Spleen (tissue), 11 donors: ENCODE results near the gene PTS. TPM values are rescaled to one million over a fixed set of nuclear protein-coding genes. Genes with fewer than 3 reads are reported as not detected.

ENCODE experiments used
- DNase-seq: peaks from one replicate; pipeline ENCODE4 v3.0.0-alpha.2; 2020
- H3K27ac ChIP-seq, 8 donors: fragments of 200-600 bp; sonication (generic) in 7 of 8; 1 replicate in 4 of 8; 2 replicates in 4 of 8; pipeline versions ENCODE4 v1.5.0 to v1.8.0; 2016 to 2021; ENCODE audit warnings: inconsistent platforms in 4 of 8, mild to moderate bottlenecking in 4 of 8, moderate library complexity in 1 of 8
- H3K27me3 ChIP-seq, 7 donors: fragments of 200-600 bp; sonication (generic) in 6 of 7; replicated peaks in 1 of 7; 1 replicate in 4 of 7; 2 replicates in 3 of 7; pipeline versions ENCODE4 v1.5.0 to v1.8.0; 2016 to 2021; ENCODE audit warnings: inconsistent platforms in 3 of 7, mild to moderate bottlenecking in 1 of 7
- H3K36me3 ChIP-seq, 6 donors: fragments of 200-600 bp; sonication (generic) in 5 of 6; 1 replicate in 4 of 6; 2 replicates in 2 of 6; pipeline versions ENCODE4 v1.5.0 to v1.8.0; 2016 to 2021; ENCODE audit warnings: inconsistent platforms in 2 of 6
- H3K4me1 ChIP-seq, 6 donors: fragments of 200-600 bp; sonication (generic) in 5 of 6; 1 replicate in 3 of 6; 2 replicates in 3 of 6; pipeline versions ENCODE4 v1.5.0 to v1.8.0; 2016 to 2021; ENCODE audit warnings: inconsistent platforms in 3 of 6
- H3K4me3 ChIP-seq, 8 donors: fragments of 200-600 bp; sonication (generic) in 7 of 8; 1 replicate in 4 of 8; 2 replicates in 4 of 8; pipeline versions ENCODE4 v1.5.0 to v1.8.0; 2016 to 2021; ENCODE audit warnings: inconsistent platforms in 4 of 8, mild to moderate bottlenecking in 4 of 8, moderate library complexity in 2 of 8
- H3K9me3 ChIP-seq, 8 donors: fragments of 200-600 bp; sonication (generic) in 7 of 8; 1 replicate in 4 of 8; 2 replicates in 4 of 8; pipeline versions ENCODE4 v1.5.0 to v1.8.0; 2016 to 2021; ENCODE audit warnings: inconsistent platforms in 4 of 8
- CTCF ChIP-seq, 11 experiments: fragments of 200-600 bp in 7 of 11; fragments of 450-650 bp in 4 of 11; sonication (generic) in 4 of 11; IDR thresholded peaks in 8 of 11; conservative IDR thresholded peaks in 3 of 11; 1 replicate in 7 of 11; 2 replicates in 4 of 11; pipeline versions ENCODE4 v1.4.0 to v1.8.0; 2016 to 2021; ENCODE audit warnings: antibody characterized with exemption in 11 of 11, inconsistent platforms in 4 of 11, mild to moderate bottlenecking in 1 of 11
- POLR2A ChIP-seq, 3 donors: fragments of 450-650 bp; IDR thresholded peaks; one replicate each; pipeline ENCODE4 v1.5.1; 2017; ENCODE audit warnings: antibody characterized with exemption in 3 of 3, mild to moderate bottlenecking in 1 of 3
- POLR2AphosphoS5 ChIP-seq, 3 donors: sonication (generic); formaldehyde crosslinking; IDR thresholded peaks; one replicate each; pipeline ENCODE4 v1.5.1; 2017; ENCODE audit warnings: antibody characterized with exemption in 3 of 3
- WGBS, 5 donors: extraction: QIAGEN DNeasy Blood & Tissue Kit in 3 of 5; methylation state at CpG; one replicate each; pipeline versions ENCODE4 v1.1.5 to v1.1.7; 2013 to 2018; 5-methylcytosine and 5-hydroxymethylcytosine counted together
- intact Hi-C: fragments of 100-400 bp; cut with DNase I; formaldehyde crosslinking; loops from one replicate; pipeline ENCODE4 v1.15.0; 2023; ENCODE audit warnings: low total_unique reads
- polyA plus RNA-seq, 3 donors: library from polyadenylated mRNA; stranded (reverse); fragments of 200-250 nt; gene quantifications; one replicate each; pipeline ENCODE4 v1.2.1, GENCODE V29; 2013
- total RNA-seq, 7 donors: library from RNA; depleted of rRNA in 3 of 7; stranded (reverse); fragments of >200 nt in 3 of 7; fragmentation: NEBNext Ultra II Directional in 4 of 7; extraction: Animal tissue kit (Norgen Biotek cat#: 25700) in 4 of 7; gene quantifications; one replicate each; pipeline versions ENCODE4 v1.1.0 to v1.2.1, GENCODE V29; 2016 to 2021
- donor health status: healthy with polysubstance abuse.
- donor health status: DM: no; HTN: no; CAD: no; lungs with moderate emphysema.
- donor health status: DM: no; HTN: no; CAD: no.
- donor health status: Bipolar disorder and iron deficiency.
- donor health status: healthy.
- donor health status: DM: no; HTN: no; CAD: no.
- donor health status: DM: yes; HTN: yes; CAD: no.

The PTS gene
- total and polyA plus RNA-seq, 10 donors, result 19.5 to 31.8 (median 23.1) TPM

- TF ChIP-seq POLR2A (IDR thresholded peaks at IDR 0.05) (no peak), CTCF (IDR thresholded peaks at IDR 0.05 in 8 of 11, conservative IDR thresholded peaks at IDR 0.05 in 3 of 11) (no peak), POLR2AphosphoS5 (IDR thresholded peaks at IDR 0.05) (no peak)
- Histone ChIP-seq H3K4me1 (peaks cover 8 to 33% (median 11%) of the 10 kb centered on the region in 6 donors), H3K9me3 (no peaks in the 10 kb centered on the region), H3K4me3 (no peak overlapping the region), H3K27me3 (no peaks in the 10 kb centered on the region), H3K27ac (no peak overlapping the region), H3K36me3 (peaks cover 0 to 86% (median 56%) of the 10 kb centered on the region in 6 donors)
- intact Hi-C loops, result no loop called here
- no peak for DNase-seq
- 80 to 88% (median 82%) methylated on average over 2 of the region's 2 CpGs for WGBS, 5 donors
These were observed 5.7 kb downstream of the PTS start for GRCh38 chr11:112231952-112232351.

GRCh38 chr11:112235750-112236390 lies 9.6 kb downstream of the PTS start:
- intact Hi-C loops, result no loop called here
- TF ChIP-seq CTCF (IDR thresholded peaks at IDR 0.05 in 8 of 11, conservative IDR thresholded peaks at IDR 0.05 in 3 of 11) (no peak), POLR2A (IDR thresholded peaks at IDR 0.05) (no peak), POLR2AphosphoS5 (IDR thresholded peaks at IDR 0.05) (no peak)
- peaks cover 4 to 100% (median 63%) of the 10 kb centered on the region in 6 donors for H3K36me3 ChIP-seq

GRCh38 chr11:112237451-112237850 lies 11.2 kb downstream of the PTS start:
- DNase-seq, result no peak
- Histone ChIP-seq H3K9me3 (no peaks in the 10 kb centered on the region), H3K4me1 (peaks cover 0 to 13% (median 0%) of the 10 kb centered on the region in 6 donors), H3K27me3 (no peaks in the 10 kb centered on the region), H3K36me3 (peaks cover 4 to 100% (median 59%) of the 10 kb centered on the region in 6 donors), H3K27ac (no peak overlapping the region), H3K4me3 (no peak overlapping the region)
- intact Hi-C loops, result no loop called here
- WGBS, 5 donors, result 94 to 100% (median 96%) methylated on average over 4 of the region's 4 CpGs
- TF ChIP-seq POLR2A (IDR thresholded peaks at IDR 0.05) (no peak), CTCF (IDR thresholded peaks at IDR 0.05 in 8 of 11, conservative IDR thresholded peaks at IDR 0.05 in 3 of 11) (no peak), POLR2AphosphoS5 (IDR thresholded peaks at IDR 0.05) (no peak)

More at GRCh38 chr11:112235750-112236390, 9.6 kb downstream of the PTS start:
- Histone ChIP-seq H3K4me3 (no peak overlapping the region), H3K9me3 (no peaks in the 10 kb centered on the region), H3K27ac (peak overlapping the region in 6 of 8 donors; percentile 9 to 66 (median 51)), H3K27me3 (no peaks in the 10 kb centered on the region), H3K4me1 (peaks cover 0 to 13% (median 0%) of the 10 kb centered on the region in 6 donors)
- WGBS, 5 donors, result 72 to 86% (median 78%) methylated on average over 8 of the region's 8 CpGs
- no peak for DNase-seq

GRCh38 chr11:112238041-112238440 lies 11.8 kb downstream of the PTS start:
- no peak for TF ChIP-seq CTCF (IDR thresholded peaks at IDR 0.05 in 8 of 11, conservative IDR thresholded peaks at IDR 0.05 in 3 of 11)
- TF ChIP-seq POLR2A (IDR thresholded peaks at IDR 0.05), result no peak
- no peak for TF ChIP-seq POLR2AphosphoS5 (IDR thresholded peaks at IDR 0.05)
- Histone ChIP-seq H3K27ac (no peak overlapping the region), H3K9me3 (no peaks in the 10 kb centered on the region), H3K4me1 (peaks cover 0 to 13% (median 0%) of the 10 kb centered on the region in 6 donors), H3K36me3 (peaks cover 4 to 100% (median 56%) of the 10 kb centered on the region in 6 donors), H3K27me3 (no peaks in the 10 kb centered on the region), H3K4me3 (no peak overlapping the region)
- DNase-seq, result no peak
- intact Hi-C loops, result no loop called here
- WGBS, 5 donors, result 91 to 97% (median 96%) methylated on average over 3 of the region's 3 CpGs
